A673 (cell line): ENCODE results near the gene STK31. TPM values are rescaled to one million over a fixed set of nuclear protein-coding genes. Genes with fewer than 3 reads are reported as not detected.
"Not testable (repeated sequence)": the region's sequence is repeated elsewhere in the genome, so short reads cannot be mapped to it uniquely, and the experiment has no call there.

Source experiments
- BruUV-seq: library from RNA; stranded (reverse); fragments of 400-500 nt; replicated peaks from 2 replicates; lab custom pipeline; 2021; lab: Mats Ljungman, UMichigan
- CTCF ChIA-PET: fragments of 300-600 bp; sonication (Branson Sonifier 250); formaldehyde crosslinking; loops from one replicate; lab custom pipeline; 2022; ENCODE audit warnings: antibody characterized with exemption; lab: Charles Lee
- POLR2A ChIA-PET: fragments of 300-600 bp; sonication (Branson Sonifier 250); formaldehyde crosslinking; loops from one replicate; lab custom pipeline; 2022; ENCODE audit warnings: antibody characterized with exemption; ENCODE audit not compliant: low non-redundant PET; lab: Charles Lee
- DNase-seq: peaks from one replicate; pipeline ENCODE4 v3.0.0-alpha.2; 2015; ENCODE audit warnings: low spot score
- H3K27ac ChIP-seq: fragments of 200-600 bp; sonication (generic); 2 replicates; pipeline ENCODE4 v1.5.1; 2016; ENCODE audit warnings: mixed run types, low read depth, mild to moderate bottlenecking, mixed read lengths, antibody characterized with exemption, low read length; ENCODE audit not compliant: poor library complexity, severe bottlenecking
- H3K27me3 ChIP-seq: fragments of 200-600 bp; sonication (generic); replicated peaks from 2 replicates; pipeline ENCODE4 v1.6.1; 2017; ENCODE audit warnings: mixed run types, low read depth, mild to moderate bottlenecking, mixed read lengths, antibody characterized with exemption, low read length; ENCODE audit not compliant: insufficient read depth, poor library complexity
- H3K36me3 ChIP-seq: fragments of 200-600 bp; sonication (generic); 2 replicates; pipeline ENCODE4 v1.6.1; 2016; ENCODE audit warnings: mixed run types, mild to moderate bottlenecking, mixed read lengths, antibody characterized with exemption, low read length; ENCODE audit not compliant: insufficient read depth, poor library complexity, severe bottlenecking
- H3K4me1 ChIP-seq: fragments of 200-600 bp; sonication (generic); 2 replicates; pipeline ENCODE4 v1.6.1; 2017; ENCODE audit warnings: mixed run types, mild to moderate bottlenecking, mixed read lengths, antibody characterized with exemption, low read length; ENCODE audit not compliant: insufficient read depth, poor library complexity, severe bottlenecking
- H3K4me3 ChIP-seq: fragments of 200-600 bp; sonication (generic); 2 replicates; pipeline ENCODE4 v1.5.1; 2016; ENCODE audit warnings: low read depth, mixed run types, mild to moderate bottlenecking, mixed read lengths, low read length; ENCODE audit not compliant: poor library complexity, severe bottlenecking
- H3K9me3 ChIP-seq: fragments of 200-600 bp; sonication (generic); 2 replicates; pipeline ENCODE4 v1.6.1; 2016; ENCODE audit warnings: mixed run types, low read depth, mild to moderate bottlenecking, mixed read lengths, antibody characterized with exemption, low read length; ENCODE audit not compliant: poor library complexity, severe bottlenecking
- CTCF ChIP-seq: fragments of 300-800, 200-600 bp; sonication (generic); conservative IDR thresholded peaks from 2 replicates; pipeline ENCODE4 v1.5.1; 2017; ENCODE audit warnings: low read depth, mild to moderate bottlenecking, antibody characterized with exemption, low read length, moderate library complexity, mixed read lengths
- EZH2 ChIP-seq: fragments of 200-600 bp; sonication (generic); IDR thresholded peaks from 2 replicates; pipeline ENCODE4 v1.6.1; 2017; ENCODE audit warnings: borderline replicate concordance, low read depth, mild to moderate bottlenecking, mixed read lengths, antibody characterized with exemption, low read length; ENCODE audit not compliant: poor library complexity, severe bottlenecking
- intact Hi-C: fragments of 100-400 bp; cut with micrococcal nuclease; formaldehyde crosslinking; loops from one replicate; pipeline ENCODE4 v1.10.0; 2022; ENCODE audit not compliant: unreplicated experiment
- total RNA-seq: library from RNA; stranded (reverse); gene quantifications from 2 replicates; pipeline ENCODE4 v1.2.3, GENCODE V29; 2021

The STK31 gene
- total RNA-seq, 1 experiment from 2014 or later = 0.34 TPM

- no peak for DNase-seq
- Histone ChIP-seq H3K4me3 (no peak overlapping the region), H3K27ac (no peak overlapping the region), H3K36me3 (no peaks in the 10 kb centered on the region), H3K4me1 (no peaks in the 10 kb centered on the region), H3K9me3 (no peaks in the 10 kb centered on the region), H3K27me3 (no peaks in the 10 kb centered on the region)
- ChIA-PET CTCF (no interaction called here), POLR2A (no interaction called here)
- BruUV-seq = no TSS peak
- intact Hi-C loops = no loop called here
- TF ChIP-seq CTCF (no peak), EZH2 (no peak)
Measured at GRCh38 chr7:23768022-23768421, 58.0 kb downstream of the STK31 start.

GRCh38 chr7:23779185-23779800 is 69.3 kb downstream of the STK31 start:
- H3K27ac ChIP-seq = not testable (repeated sequence)

GRCh38 chr7:23783115-23783514 is 73.1 kb downstream of the STK31 start:
- ChIA-PET POLR2A (no interaction called here), CTCF (no interaction called here)
- no peaks in the 10 kb centered on the region for H3K27me3 ChIP-seq

More at GRCh38 chr7:23779185-23779800, 69.3 kb downstream of the STK31 start:
- BruUV-seq, CTCF ChIA-PET, intact Hi-C loops, H3K27me3 ChIP-seq, H3K4me1 ChIP-seq, POLR2A ChIA-PET, H3K9me3 ChIP-seq, DNase-seq, H3K36me3 ChIP-seq, H3K4me3 ChIP-seq: not testable (repeated sequence)

More at GRCh38 chr7:23783115-23783514, 73.1 kb downstream of the STK31 start:
- Histone ChIP-seq H3K4me3 (no peak overlapping the region), H3K36me3 (no peaks in the 10 kb centered on the region), H3K27ac (no peak overlapping the region), H3K9me3 (no peaks in the 10 kb centered on the region), H3K4me1 (no peaks in the 10 kb centered on the region)
- no TSS peak for BruUV-seq
- TF ChIP-seq CTCF (no peak), EZH2 (no peak)
- intact Hi-C loops = no loop called here
- no peak for DNase-seq
